ENCODE data around the gene FOXA1. TPM values are rescaled to one million over a fixed set of nuclear protein-coding genes. Genes with fewer than 3 reads are reported as not detected.
A peak's percentile ranks its signal among the peaks of the same experiment; 100 is the strongest.

Gene FOXA1
- total and polyA plus RNA-seq, 9 of the 15 experiments (the other 6 are each of a cell fraction or from before 2014, with no cell fraction given) = 0.20 to 3.0 (median 1.3) TPM

DNA sequence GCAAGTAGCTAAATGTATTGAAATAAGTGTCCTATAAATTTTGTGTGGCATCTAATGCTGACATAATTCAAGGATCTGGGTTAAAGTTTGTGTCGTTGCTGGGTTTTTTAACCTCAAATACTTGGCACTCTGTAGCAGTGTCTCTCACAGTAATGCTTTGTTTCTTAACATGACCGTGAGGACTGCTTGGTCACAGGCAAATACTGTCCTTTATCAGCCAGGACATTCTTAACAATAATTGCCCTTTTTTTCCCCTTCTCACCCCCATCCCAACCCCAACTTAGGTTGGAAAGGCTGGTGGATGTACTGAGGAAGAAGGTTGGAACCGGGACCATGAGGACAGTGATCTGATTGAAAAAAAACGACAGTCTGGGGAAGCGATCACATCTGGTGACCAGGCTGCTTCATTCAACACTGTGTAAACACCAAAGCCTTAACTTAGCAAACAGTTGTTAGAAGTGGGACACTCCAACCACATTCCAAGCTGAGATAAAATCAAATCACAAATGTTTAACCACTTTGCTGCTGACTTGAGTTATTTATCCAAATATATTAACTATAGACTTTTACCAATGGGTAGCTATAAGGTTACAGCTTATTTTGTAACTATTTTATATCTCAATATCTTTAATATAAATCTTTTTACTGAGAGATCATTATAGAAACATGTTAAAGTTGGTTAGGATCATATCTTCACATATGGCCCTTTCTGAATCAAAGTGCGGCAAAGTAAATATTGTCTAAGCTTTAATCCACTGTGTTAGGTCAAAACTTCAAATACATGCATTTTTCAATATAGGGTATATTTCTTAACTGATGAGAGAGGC lies 48.2 kb downstream of the FOXA1 start:
- no peak overlapping the region for H3K4me3 ChIP-seq
- ChIA-PET POLR2A (no interaction called here), CTCF (ENCODE audit: low intra/inter-chr PET ratio) (interaction anchor here (0.7 kb wide), 1 partner anchor 290 kb away, joined by 3 read pairs; no protein-coding TSS in a partner anchor)
- no peak overlapping the region for H3K27ac ChIP-seq (ENCODE audit: extremely low read depth, low read depth, low read length)
- H3K9me3 ChIP-seq (replicated peaks; ENCODE audit: control insufficient read depth, insufficient read depth, low read depth, low read length) = no peaks in the 10 kb centered on the region
- H2AFZ ChIP-seq (ENCODE audit: low read depth, low read length) = no peak overlapping the region
- H3K27me3 ChIP-seq (ENCODE audit: control insufficient read depth in 2 of 2, insufficient read depth in 2 of 2, low read length in 2 of 2) = no peaks in the 10 kb centered on the region
- H3K4me1 ChIP-seq (replicated peaks in 1 of 2; ENCODE audit: control insufficient read depth in 2 of 2, insufficient read depth in 2 of 2, low read length in 2 of 2) = no peaks in the 10 kb centered on the region
- H3K79me2 ChIP-seq (ENCODE audit: control insufficient read depth, insufficient read depth, low read length) = no peaks in the 10 kb centered on the region
- intact Hi-C loops (cut with micrococcal nuclease) (no loop called here), in situ Hi-C loops (cut with MboI) (no loop called here)
- TF ChIP-seq CBX5 (IDR thresholded peaks at IDR 0.05; ENCODE audit: borderline replicate concordance, low read depth) = no peak
- no peak for TF ChIP-seq RB1 (IDR thresholded peaks at IDR 0.05; ENCODE audit: low read depth)
- no peak for TF ChIP-seq COPS2 (conservative IDR thresholded peaks at IDR 0.05)
- TF ChIP-seq, protein P1, sequence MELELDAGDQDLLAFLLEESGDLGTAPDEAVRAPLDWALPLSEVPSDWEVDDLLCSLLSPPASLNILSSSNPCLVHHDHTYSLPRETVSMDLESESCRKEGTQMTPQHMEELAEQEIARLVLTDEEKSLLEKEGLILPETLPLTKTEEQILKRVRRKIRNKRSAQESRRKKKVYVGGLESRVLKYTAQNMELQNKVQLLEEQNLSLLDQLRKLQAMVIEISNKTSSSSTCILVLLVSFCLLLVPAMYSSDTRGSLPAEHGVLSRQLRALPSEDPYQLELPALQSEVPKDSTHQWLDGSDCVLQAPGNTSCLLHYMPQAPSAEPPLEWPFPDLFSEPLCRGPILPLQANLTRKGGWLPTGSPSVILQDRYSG (tag; conservative IDR thresholded peaks at IDR 0.05; ENCODE audit: low read depth) = no peak
- TF ChIP-seq KDM1A (IDR thresholded peaks at IDR 0.05) = 0 out of 4 replicates have a peak, but pooled peaks of 1 of the 2 experiments have one; percentile 9
- TF ChIP-seq, protein P2, sequence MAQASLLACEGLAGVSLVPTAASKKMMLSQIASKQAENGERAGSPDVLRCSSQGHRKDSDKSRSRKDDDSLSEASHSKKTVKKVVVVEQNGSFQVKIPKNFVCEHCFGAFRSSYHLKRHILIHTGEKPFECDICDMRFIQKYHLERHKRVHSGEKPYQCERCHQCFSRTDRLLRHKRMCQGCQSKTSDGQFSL (CRISPR knock-in tag; IDR thresholded peaks at IDR 0.05) = no peak
- TF ChIP-seq, protein P2 (tag; IDR thresholded peaks at IDR 0.05) = no peak
- TF ChIP-seq, protein P3, sequence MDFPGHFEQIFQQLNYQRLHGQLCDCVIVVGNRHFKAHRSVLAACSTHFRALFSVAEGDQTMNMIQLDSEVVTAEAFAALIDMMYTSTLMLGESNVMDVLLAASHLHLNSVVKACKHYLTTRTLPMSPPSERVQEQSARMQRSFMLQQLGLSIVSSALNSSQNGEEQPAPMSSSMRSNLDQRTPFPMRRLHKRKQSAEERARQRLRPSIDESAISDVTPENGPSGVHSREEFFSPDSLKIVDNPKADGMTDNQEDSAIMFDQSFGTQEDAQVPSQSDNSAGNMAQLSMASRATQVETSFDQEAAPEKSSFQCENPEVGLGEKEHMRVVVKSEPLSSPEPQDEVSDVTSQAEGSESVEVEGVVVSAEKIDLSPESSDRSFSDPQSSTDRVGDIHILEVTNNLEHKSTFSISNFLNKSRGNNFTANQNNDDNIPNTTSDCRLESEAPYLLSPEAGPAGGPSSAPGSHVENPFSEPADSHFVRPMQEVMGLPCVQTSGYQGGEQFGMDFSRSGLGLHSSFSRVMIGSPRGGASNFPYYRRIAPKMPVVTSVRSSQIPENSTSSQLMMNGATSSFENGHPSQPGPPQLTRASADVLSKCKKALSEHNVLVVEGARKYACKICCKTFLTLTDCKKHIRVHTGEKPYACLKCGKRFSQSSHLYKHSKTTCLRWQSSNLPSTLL (IDR thresholded peaks at IDR 0.05) = no peak
- TF ChIP-seq FOXA3 (CRISPR knock-in tag; conservative IDR thresholded peaks at IDR 0.05 in 1 of 2, IDR thresholded peaks at IDR 0.05 in 1 of 2) = peak in 1 of 2 experiments; percentile 27; a peak in 1 of 4 replicates
- TF ChIP-seq TEAD4 (IDR thresholded peaks at IDR 0.05; ENCODE audit: low read length) = 0 out of 2 replicates have a peak, but pooled peaks have one; percentile 25
- no peak for TF ChIP-seq TEAD4 (CRISPR knock-in tag; IDR thresholded peaks at IDR 0.05; ENCODE audit: borderline replicate concordance)
- no peak for TF ChIP-seq HEY1 (CRISPR knock-in tag; IDR thresholded peaks at IDR 0.05; ENCODE audit: borderline replicate concordance)
- TF ChIP-seq MEIS2 (IDR thresholded peaks at IDR 0.05; ENCODE audit: partially characterized antibody) = peak; percentile 15
- TF ChIP-seq, protein P4, sequence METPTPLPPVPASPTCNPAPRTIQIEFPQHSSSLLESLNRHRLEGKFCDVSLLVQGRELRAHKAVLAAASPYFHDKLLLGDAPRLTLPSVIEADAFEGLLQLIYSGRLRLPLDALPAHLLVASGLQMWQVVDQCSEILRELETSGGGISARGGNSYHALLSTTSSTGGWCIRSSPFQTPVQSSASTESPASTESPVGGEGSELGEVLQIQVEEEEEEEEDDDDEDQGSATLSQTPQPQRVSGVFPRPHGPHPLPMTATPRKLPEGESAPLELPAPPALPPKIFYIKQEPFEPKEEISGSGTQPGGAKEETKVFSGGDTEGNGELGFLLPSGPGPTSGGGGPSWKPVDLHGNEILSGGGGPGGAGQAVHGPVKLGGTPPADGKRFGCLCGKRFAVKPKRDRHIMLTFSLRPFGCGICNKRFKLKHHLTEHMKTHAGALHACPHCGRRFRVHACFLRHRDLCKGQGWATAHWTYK (CRISPR knock-in tag; IDR thresholded peaks at IDR 0.05) = no peak
- TF ChIP-seq TBL1XR1 (IDR thresholded peaks at IDR 0.05; ENCODE audit: low read length in 2 of 2) = no peak
- peak; percentile 23; the same call in 1 of the 2 replicates for TF ChIP-seq CBFA2T3 (IDR thresholded peaks at IDR 0.05)
- H3K9ac ChIP-seq (ENCODE audit: insufficient read depth in 1 of 2, low read depth in 2 of 2, low read length in 2 of 2) = no peak overlapping the region
- H3K36me3 ChIP-seq (ENCODE audit: control insufficient read depth, insufficient read depth, low read length) = no peaks in the 10 kb centered on the region
- no peak for ATAC-seq
- DNase-seq (ENCODE audit: extremely low read depth in 1 of 4, low spot score in 3 of 4) = no peak
- no TSS peak for BruUV-seq (replicated peaks)
- no peak for FAIRE-seq
- no peak overlapping the region for H3K4me2 ChIP-seq (ENCODE audit: insufficient read depth, low read length)
- WGBS (ENCODE audit: insufficient coverage, low coverage, missing lambda C conversion rate) = 20% methylated on average over 6 of the region's 6 CpGs
- H4K20me1 ChIP-seq (replicated peaks; ENCODE audit: control insufficient read depth, insufficient read depth, low read length) = no peaks in the 10 kb centered on the region
- no peaks in the 10 kb centered on the region for H3K9me1 ChIP-seq (ENCODE audit: control insufficient read depth, insufficient read depth, low read length)
